ENCODE measurements around the gene SLC35A2. TPM values are rescaled to one million over a fixed set of nuclear protein-coding genes. Genes with fewer than 3 reads are reported as not detected.

Gene SLC35A2
- total RNA-seq, 1 donor from 2014 or later, result 26.5 TPM

DNA sequence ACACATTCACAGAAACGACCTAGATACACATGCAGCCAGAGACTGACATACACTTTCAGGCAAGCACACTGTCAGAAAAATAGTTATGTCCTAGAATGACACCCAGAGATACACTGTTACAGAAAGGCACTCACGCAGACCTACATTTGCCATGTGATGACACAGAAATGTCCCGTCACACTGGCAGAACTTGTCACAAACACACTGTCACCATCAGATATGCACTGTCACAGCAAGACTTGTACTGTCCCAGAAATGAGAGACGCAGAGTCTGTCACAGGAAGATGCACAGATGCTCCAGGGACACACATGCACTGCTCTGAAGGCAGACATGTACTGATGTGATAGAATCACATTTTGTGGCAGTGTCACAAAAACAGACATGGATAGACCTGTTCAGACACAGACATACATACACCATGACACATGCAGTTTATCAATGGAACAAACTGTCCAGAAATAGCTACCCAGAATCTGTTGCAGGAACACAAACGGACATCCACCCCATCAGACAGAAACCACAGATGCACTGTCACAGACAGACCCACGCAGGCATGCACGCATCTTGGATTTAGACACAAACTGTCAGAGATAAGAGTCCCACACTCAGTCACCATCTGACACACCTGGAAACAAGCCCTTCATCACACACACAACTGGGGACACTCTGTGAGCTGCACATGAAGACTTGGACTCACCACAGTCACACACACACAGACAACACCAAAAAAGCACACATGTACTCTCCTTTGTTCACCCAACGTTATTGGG lies 8.7 kb upstream of the SLC35A2 start:
- Mint-ChIP-seq H3K4me1 (ENCODE audit: low read depth) (peaks cover 29% of the 10 kb centered on the region), H3K27ac (peak overlapping the region; percentile 97), H3K27me3 (ENCODE audit: insufficient read depth) (no peaks in the 10 kb centered on the region), H3K9me3 (no peaks in the 10 kb centered on the region), H3K36me3 (ENCODE audit: low read depth) (peaks cover 42% of the 10 kb centered on the region), H3K4me3 (peak overlapping the region; percentile 98)
- DNase-seq (ENCODE audit: low spot score), result no peak
- intact Hi-C loops (cut with micrococcal nuclease), result loop anchor here (1.0 to 10.0 kb wide), 10 partner anchors 17 to 398 kb away; partner anchors contain the start of genes EBP, GRIPAP1, HDAC6 and MAGIX

DNA sequence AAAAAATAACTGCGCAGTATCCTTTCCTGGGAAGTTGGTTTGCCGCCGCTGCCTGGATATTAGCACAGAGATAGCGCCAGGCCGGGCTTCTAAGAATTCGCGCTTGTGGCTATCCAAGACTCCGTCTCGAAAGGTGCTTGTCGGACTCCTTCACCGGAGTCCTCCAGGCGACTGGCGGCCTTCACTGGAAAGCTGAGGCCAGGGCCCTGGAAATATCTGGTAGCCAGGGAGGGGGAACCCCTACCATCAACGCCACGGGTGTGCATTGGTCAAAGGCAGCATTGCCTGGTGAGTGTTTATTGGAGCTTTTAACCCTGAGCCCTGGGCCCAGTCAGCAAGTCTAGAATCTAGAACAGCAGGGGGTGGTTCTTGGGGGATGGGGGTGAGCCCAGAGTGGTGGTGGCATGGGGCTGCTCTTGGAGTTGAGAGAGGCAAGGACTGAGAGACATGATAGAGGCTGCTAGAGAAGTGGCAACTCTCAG lies 8.0 kb upstream of the SLC35A2 start:
- no peak for DNase-seq (ENCODE audit: low spot score)
- Mint-ChIP-seq H3K9me3 (no peaks in the 10 kb centered on the region), H3K27ac (peak overlapping the region; percentile 97), H3K4me1 (ENCODE audit: low read depth) (peaks cover 34% of the 10 kb centered on the region), H3K4me3 (peak overlapping the region; percentile 98), H3K27me3 (ENCODE audit: insufficient read depth) (no peaks in the 10 kb centered on the region), H3K36me3 (ENCODE audit: low read depth) (peaks cover 47% of the 10 kb centered on the region)
- intact Hi-C loops (cut with micrococcal nuclease), result loop anchor here (1.0 to 10.0 kb wide), 10 partner anchors 18 to 397 kb away; partner anchors contain the start of genes EBP, GRIPAP1, HDAC6 and MAGIX

DNA sequence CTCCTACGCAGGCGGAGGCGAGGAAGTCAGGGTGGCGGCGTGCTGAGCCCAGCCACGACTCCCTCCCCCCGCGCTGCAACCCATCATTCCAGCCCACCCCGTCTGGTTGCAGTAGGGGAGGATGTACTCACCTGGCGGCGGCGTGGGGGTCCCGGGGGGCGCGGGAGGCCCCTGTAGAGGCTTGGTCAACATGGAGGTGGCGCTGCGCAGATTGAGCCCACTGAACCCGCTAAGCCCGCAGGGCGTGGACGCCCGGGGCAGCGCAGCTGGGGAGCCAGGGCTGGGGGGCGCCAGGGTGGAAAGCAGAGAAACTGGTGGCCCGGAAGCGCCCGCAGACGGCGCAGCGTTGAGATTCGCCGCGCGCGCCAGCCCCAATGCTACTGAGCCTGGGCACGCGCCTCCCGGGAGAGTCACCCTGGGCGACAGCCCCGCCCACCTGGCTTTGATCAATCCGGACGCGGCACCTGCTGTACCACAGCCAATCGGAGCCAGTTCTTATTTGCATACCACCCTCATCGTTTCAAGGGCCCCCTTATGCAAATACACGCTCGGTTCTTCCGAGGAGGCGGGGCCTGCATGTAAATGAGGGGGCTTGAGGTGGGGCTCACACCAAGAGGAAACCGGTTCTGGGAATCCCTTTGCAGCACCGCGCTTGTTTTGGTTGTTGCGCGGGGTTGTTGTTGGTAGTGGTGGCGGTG lies 7.3 kb upstream of the SLC35A2 start, which contains the start of gene PIM2:
Gene PIM2, minus strand, starts transcription at position 382 of the 698 bp plus-strand sequence. Its CDS starts 190 bp downstream, at position 192.
- peak within 1 kb of the TSS; percentile 97 for H3K27ac Mint-ChIP-seq
- peak; percentile 89 for DNase-seq (ENCODE audit: low spot score)
- H3K27me3 Mint-ChIP-seq (ENCODE audit: insufficient read depth), result no peaks in the 10 kb centered on the region
- no peaks in the 10 kb centered on the region for H3K9me3 Mint-ChIP-seq
- H3K36me3 Mint-ChIP-seq (ENCODE audit: low read depth), result peaks cover 48% of the 10 kb centered on the region
- H3K4me3 Mint-ChIP-seq, result peak within 1 kb of the TSS; percentile 98
- H3K4me1 Mint-ChIP-seq (ENCODE audit: low read depth), result peaks cover 34% of the 10 kb centered on the region
- intact Hi-C loops (cut with micrococcal nuclease), result loop anchor here (1.0 to 10.0 kb wide), 10 partner anchors 19 to 396 kb away; partner anchors contain the start of genes EBP, GRIPAP1, HDAC6 and MAGIX

DNA sequence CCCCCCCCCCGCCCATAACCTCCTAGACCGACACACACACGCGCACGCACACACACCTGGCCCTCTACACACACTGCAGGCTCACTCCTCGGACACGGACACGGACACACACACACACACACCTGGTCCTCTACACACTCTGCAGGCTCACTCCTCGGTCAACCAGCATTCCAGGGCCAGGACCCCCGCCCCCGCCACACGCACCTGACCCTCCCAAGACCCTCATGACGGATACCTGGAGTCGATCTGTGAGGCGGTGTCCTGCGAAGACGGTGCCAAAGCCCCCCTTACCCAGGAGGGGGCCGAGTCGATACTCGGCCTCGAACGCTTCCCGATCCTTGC lies 6.8 kb upstream of the SLC35A2 start:
- no peak for DNase-seq (ENCODE audit: low spot score)
- H3K9me3 Mint-ChIP-seq, result no peaks in the 10 kb centered on the region
- H3K4me3 Mint-ChIP-seq, result peak overlapping the region; percentile 98
- no peaks in the 10 kb centered on the region for H3K27me3 Mint-ChIP-seq (ENCODE audit: insufficient read depth)
- intact Hi-C loops (cut with micrococcal nuclease), result loop anchor here (5.0 to 10.0 kb wide), 4 partner anchors 84 to 396 kb away; partner anchors contain the start of genes EBP, GRIPAP1 and MAGIX
- H3K4me1 Mint-ChIP-seq (ENCODE audit: low read depth), result peaks cover 35% of the 10 kb centered on the region
- H3K27ac Mint-ChIP-seq, result peak overlapping the region; percentile 97
- H3K36me3 Mint-ChIP-seq (ENCODE audit: low read depth), result peaks cover 53% of the 10 kb centered on the region

DNA sequence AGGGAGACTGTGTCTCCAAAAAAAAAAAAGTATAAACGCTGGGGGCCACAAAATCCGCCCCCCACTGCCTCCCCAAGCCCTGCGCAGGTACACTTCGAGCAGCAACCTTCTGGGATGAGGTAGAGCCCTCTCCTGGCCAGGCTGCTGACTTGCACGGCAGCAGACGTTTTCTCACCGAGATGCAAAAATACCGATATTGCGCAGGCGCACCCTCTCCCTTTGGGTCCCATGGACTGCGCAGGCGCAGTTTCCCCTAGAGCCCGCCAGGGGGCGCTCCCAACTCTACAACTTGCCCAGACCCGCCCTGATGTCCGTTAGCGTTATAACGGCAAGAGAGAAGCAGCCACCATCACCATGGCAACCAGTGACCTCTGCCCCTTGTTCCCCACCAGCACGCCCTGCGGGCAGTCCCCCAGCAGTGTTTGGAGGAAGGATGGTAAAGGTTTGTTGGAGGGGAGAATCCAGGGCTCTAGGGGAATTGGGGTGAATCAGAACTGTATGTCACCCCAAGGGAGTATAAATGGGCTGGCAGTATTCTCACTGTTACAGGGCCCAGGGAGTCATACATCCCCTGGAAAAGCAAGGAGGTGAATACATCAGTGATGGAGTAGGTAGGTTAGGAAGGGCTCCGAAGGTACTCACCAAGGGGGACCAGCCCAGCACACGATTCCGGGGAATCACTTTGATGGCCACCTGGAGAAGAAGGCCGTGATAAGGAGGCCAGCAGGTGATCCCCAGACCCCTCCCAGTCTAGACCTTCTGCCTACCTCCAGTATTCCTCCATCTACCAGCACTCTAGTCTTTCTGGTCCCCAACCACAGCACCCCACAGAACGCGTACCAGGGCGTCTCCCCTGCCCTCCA lies 5.9 kb upstream of the SLC35A2 start:
- H3K4me3 Mint-ChIP-seq, result peak overlapping the region; percentile 98
- H3K4me1 Mint-ChIP-seq (ENCODE audit: low read depth), result peaks cover 35% of the 10 kb centered on the region
- no peaks in the 10 kb centered on the region for H3K9me3 Mint-ChIP-seq
- H3K27ac Mint-ChIP-seq, result peak overlapping the region; percentile 97
- intact Hi-C loops (cut with micrococcal nuclease), result loop anchor here (1.0 to 10.0 kb wide), 7 partner anchors 26 to 395 kb away; partner anchors contain the start of genes EBP, GRIPAP1, MAGIX and SUV39H1
- peak; percentile 87 for DNase-seq (ENCODE audit: low spot score)
- no peaks in the 10 kb centered on the region for H3K27me3 Mint-ChIP-seq (ENCODE audit: insufficient read depth)
- H3K36me3 Mint-ChIP-seq (ENCODE audit: low read depth), result peaks cover 56% of the 10 kb centered on the region

DNA sequence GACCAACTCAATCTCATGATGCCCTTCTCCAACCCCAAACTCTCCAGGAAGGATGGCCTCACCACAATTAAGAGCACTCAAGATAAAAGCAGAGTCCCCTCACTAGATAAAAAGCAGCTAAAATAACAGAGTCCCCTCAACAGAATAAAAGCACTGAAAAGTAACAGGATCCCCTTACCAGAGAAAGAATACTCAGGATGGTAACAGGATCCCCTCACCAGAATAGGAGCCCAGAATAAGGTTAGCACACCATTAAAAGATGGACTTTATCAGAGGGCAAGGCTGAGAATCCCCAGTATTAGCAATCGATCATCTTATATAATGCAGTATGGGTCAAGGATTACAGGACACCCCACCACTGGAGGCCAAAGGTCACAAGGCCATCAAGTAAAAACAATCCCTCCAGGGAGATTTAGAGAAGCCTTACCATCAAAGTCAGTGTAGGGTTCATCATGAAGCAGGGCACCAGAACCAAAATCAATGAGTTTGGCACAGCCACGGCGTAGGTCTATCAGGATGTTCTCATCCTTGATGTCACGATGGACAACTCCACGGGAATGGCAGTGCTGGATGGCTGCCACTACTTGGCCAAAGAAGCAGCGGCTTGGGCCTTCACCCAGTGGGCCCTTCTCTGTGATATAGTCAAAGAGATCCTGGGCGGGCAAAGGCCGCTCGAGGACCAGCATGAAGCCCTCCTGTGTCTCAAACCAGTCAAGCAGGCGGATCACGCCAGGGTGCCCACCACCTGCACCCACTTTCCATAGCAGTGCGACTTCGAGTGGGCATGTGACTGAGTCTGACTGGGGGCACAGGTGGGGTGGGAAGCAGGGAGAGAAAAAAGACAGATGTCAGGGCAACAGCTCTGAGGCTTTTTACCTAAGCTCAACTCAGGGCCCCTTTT lies 3.4 kb upstream of the SLC35A2 start:
- Mint-ChIP-seq H3K4me1 (ENCODE audit: low read depth) (peaks cover 45% of the 10 kb centered on the region), H3K36me3 (ENCODE audit: low read depth) (peaks cover 53% of the 10 kb centered on the region), H3K27ac (peak overlapping the region; percentile 52), H3K27me3 (ENCODE audit: insufficient read depth) (no peaks in the 10 kb centered on the region), H3K9me3 (no peaks in the 10 kb centered on the region), H3K4me3 (peak overlapping the region; percentile 98)
- intact Hi-C loops (cut with micrococcal nuclease), result loop anchor here (5.0 to 10.0 kb wide), 4 partner anchors 87 to 393 kb away; partner anchors contain the start of genes EBP, GRIPAP1 and MAGIX
- no peak for DNase-seq (ENCODE audit: low spot score)

DNA sequence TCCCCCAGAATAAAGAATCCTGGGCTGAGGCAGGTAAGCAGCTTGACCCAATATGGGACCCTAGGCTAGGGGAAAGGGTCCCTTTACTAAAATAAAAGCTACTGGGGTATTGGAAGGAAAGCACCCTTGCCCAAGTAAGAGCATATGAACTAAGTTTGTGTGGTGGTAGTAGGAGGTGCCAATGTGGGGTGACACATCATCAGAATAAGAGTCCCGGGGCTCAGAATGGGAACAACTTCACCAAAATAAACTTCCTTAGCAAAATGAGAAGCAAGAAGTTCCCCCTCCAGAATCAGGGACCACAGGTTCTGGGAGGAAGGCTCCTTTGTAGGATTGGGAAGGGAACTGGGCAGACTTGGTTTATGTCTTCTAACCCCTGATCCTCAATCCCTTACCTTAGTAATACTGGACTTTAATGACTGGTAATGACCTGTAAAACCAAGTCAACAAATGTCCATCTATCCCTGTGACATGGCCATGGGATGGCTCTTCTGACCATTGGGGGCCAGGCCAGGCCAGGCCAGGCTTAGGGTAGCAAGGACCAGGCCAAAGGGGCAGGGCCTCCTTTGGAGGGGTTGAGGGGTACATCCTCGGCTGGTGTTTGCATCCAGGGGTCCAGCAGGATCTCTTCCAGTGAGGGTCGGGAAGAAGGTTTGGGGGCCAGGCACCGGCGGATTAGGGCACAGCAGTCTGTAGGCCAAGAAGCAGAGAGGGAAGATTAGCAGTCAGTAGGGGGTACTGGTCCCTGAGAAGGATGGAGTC lies 2.3 kb upstream of the SLC35A2 start:
- peaks cover 40% of the 10 kb centered on the region for H3K4me1 Mint-ChIP-seq (ENCODE audit: low read depth)

DNA sequence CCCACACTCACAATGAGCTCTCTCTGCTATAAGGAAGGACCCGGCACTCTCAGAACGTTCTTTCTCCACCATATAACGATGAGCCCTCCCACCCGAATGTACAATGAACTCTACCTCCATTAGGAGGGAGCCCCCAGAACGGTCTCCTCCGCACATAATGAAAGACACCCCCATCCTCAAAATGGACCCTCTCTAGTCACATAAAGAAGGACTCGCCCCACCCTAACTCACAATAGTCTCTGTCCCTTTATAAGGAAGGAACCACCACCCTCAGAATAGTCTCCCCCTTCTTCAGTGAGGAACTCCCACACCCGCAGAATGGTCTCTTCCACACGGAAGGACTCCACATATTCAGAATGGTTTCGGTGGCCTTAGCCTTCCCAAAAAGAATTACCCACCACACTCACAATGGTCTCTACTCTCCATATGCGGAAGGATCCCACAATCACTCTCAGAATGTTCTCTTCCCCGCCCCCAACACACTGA lies 477 bp downstream of the SLC35A2 start:
- Mint-ChIP-seq H3K27me3 (ENCODE audit: insufficient read depth) (no peaks in the 10 kb centered on the region), H3K4me3 (peak overlapping the region; percentile 98), H3K4me1 (ENCODE audit: low read depth) (peaks cover 35% of the 10 kb centered on the region), H3K27ac (peak overlapping the region; percentile 93), H3K36me3 (ENCODE audit: low read depth) (peaks cover 36% of the 10 kb centered on the region), H3K9me3 (no peaks in the 10 kb centered on the region)
- DNase-seq (ENCODE audit: low spot score), result no peak
- intact Hi-C loops (cut with micrococcal nuclease), result loop anchor here (1.0 to 10.0 kb wide), 2 partner anchors 14 to 254 kb away; partner anchors contain the start of genes MAGIX, PQBP1 and TIMM17B

More for the DNA sequence above, 2.3 kb upstream of the SLC35A2 start:
- Mint-ChIP-seq H3K36me3 (ENCODE audit: low read depth) (peaks cover 50% of the 10 kb centered on the region), H3K9me3 (no peaks in the 10 kb centered on the region), H3K27me3 (ENCODE audit: insufficient read depth) (no peaks in the 10 kb centered on the region), H3K27ac (peak overlapping the region; percentile 81), H3K4me3 (peak overlapping the region; percentile 98)
- intact Hi-C loops (cut with micrococcal nuclease), result loop anchor here (10.0 kb wide), 1 partner anchor 251 kb away; the partner anchor contains the start of gene MAGIX
- no peak for DNase-seq (ENCODE audit: low spot score)

DNA sequence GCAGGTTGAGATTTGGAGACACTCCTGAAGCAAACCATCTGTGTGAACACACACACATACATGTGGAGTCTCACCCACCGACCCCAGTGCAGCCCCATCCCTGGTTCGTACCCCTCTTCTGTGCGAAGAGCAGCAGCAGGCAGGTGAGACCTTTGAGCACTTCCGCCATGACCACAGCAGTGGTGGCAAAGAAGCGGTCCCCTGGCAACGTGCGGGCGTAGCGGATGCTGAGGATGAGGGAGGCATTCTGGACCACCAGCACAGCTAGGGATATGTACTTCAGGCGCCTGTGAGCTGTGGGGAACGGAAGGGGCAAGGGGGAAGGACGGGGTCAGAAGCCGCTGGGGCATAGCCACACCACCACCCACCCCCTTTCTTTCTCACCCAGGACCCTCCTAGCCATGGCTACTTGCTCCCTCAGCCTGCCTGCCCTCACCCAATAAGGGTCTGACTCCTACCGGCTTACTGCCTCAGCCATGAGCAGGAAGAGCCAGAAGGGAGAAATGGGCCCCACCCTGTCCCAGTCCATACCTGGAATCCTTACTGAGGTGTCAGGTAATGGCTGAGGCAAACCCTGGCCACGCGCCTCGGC lies 1.6 kb downstream of the SLC35A2 start:
- peak overlapping the region; percentile 98 for H3K4me3 Mint-ChIP-seq
- peaks cover 29% of the 10 kb centered on the region for H3K36me3 Mint-ChIP-seq (ENCODE audit: low read depth)
- no peak for DNase-seq (ENCODE audit: low spot score)
- no peaks in the 10 kb centered on the region for H3K9me3 Mint-ChIP-seq
- intact Hi-C loops (cut with micrococcal nuclease), result loop anchor here (10.0 kb wide), 1 partner anchor 255 kb away; the partner anchor contains the start of gene MAGIX
- peaks cover 30% of the 10 kb centered on the region for H3K4me1 Mint-ChIP-seq (ENCODE audit: low read depth)
- H3K27ac Mint-ChIP-seq, result no peak overlapping the region
- no peaks in the 10 kb centered on the region for H3K27me3 Mint-ChIP-seq (ENCODE audit: insufficient read depth)

DNA sequence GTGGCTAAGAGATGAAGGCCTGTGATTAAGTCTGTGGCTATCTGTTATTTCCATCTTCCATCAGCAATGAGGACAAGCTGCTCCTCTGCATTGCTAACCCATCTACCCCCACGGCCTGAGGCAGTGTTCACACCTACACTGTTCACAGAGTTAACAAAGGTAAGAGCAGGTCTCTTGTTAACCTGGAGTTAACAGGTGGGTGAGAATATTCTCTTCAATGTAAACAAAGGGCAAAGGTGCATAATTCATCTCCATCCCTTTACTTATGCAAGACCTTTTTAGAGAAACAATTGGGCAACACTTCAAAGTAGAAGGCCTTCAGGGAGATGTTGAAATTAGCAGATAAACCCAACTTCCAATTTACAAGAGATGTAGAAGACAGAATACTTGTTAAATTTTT lies 2.8 kb downstream of the SLC35A2 start:
- Mint-ChIP-seq H3K4me1 (ENCODE audit: low read depth) (peaks cover 20% of the 10 kb centered on the region), H3K9me3 (no peaks in the 10 kb centered on the region), H3K27me3 (ENCODE audit: insufficient read depth) (no peaks in the 10 kb centered on the region), H3K36me3 (ENCODE audit: low read depth) (peaks cover 18% of the 10 kb centered on the region), H3K27ac (no peak overlapping the region), H3K4me3 (no peak overlapping the region)
- no peak for DNase-seq (ENCODE audit: low spot score)
- intact Hi-C loops (cut with micrococcal nuclease), result no loop called here

All from activated T-helper 1 cell treated with anti-CD3 and anti-CD28 coated beads, Interleukin-12 subunit alpha, Interleukin-12 subunit beta, Interleukin-2, Interleukin-4 antibody, amounts not matched to agents 30 ng/mL and 10 ng/mL and 1 ng/mL, durations not matched to agents 14 hours and 24 hours and 36 hours (primary cell).